ENCODE data around the gene ARHGEF17.

ARHGEF17 gene

DNA sequence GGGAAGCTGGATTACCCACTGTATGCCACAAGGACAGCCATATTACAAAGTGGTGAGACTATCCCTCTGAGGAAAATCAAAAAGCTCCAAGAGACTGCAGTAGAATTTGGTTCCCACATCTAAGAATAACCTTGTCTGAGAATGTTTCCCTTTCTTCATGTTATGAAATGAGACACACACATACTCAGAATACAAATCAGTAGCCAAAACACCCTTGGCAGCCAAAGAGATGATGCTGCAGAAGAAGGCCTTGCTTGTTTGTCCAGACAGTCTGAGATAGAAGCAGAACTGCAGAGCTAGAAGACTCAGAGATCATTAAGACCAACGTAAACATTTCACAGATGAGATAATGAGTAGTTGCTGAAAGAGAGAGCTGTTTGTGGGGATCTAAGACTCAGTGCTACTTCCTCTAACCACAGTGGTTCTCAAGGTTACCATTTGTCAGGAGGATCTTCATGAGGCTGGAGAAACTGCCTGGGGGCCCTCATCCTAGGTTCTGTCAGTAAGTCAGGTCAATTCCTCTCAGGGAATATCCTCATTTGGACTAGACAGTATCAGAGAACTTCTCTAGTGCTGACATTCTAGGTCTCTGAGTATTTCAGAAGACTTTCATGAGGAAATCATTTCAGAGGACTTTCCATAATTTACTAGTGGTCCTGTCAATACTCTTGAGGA lies 107.0 kb downstream of the ARHGEF17 start:
- no peak overlapping the region for H3K4me2 ChIP-seq (ENCODE audit: low read length)
- no peak overlapping the region for H4K91ac ChIP-seq (ENCODE audit: low read depth, low read length)
- no peak overlapping the region for H3K14ac ChIP-seq (ENCODE audit: low read length)
- peak in 1 of 2 donors; percentile 21 for DNase-seq
- H3K79me2 ChIP-seq (ENCODE audit: control insufficient read depth, insufficient read depth, low read length, poor library complexity), result no peaks in the 10 kb centered on the region
- H3K79me1 ChIP-seq (ENCODE audit: low read length), result no peaks in the 10 kb centered on the region
- H2BK120ac ChIP-seq (ENCODE audit: insufficient read depth, low read length, poor library complexity), result no peak overlapping the region
- no CpG with 5 or more reads among the region's 1 CpG for WGBS (ENCODE audit: extremely low coverage, insufficient coverage, insufficient read length)
- H3K27ac ChIP-seq (ENCODE audit: low read depth, low read length), result no peak overlapping the region
- H4K8ac ChIP-seq (ENCODE audit: low read depth, low read length), result no peak overlapping the region
- H2BK12ac ChIP-seq (ENCODE audit: low read length), result no peak overlapping the region
- H2AFZ ChIP-seq (ENCODE audit: insufficient read depth, low read length, poor library complexity), result no peak overlapping the region
- H3K36me3 ChIP-seq (ENCODE audit: control insufficient read depth in 1 of 2, insufficient read depth in 2 of 2, low read length in 2 of 2), result peaks cover 3 to 4% of the 10 kb centered on the region in 2 experiments
- no peaks in the 10 kb centered on the region for H3K27me3 ChIP-seq (ENCODE audit: insufficient read depth, low read length)
- peaks cover 7 to 8% of the 10 kb centered on the region in 2 experiments for H3K4me1 ChIP-seq (ENCODE audit: control insufficient read depth in 1 of 2, insufficient read depth in 2 of 2, low read length in 2 of 2)
- H2BK5ac ChIP-seq (ENCODE audit: low read depth, low read length, poor library complexity), result no peak overlapping the region
- no peak overlapping the region for H2AK5ac ChIP-seq (ENCODE audit: low read length)
- H3K4me3 ChIP-seq (ENCODE audit: low read depth, low read length), result no peak overlapping the region
- H3K18ac ChIP-seq (ENCODE audit: low read length), result no peak overlapping the region
- no peak overlapping the region for H3K23ac ChIP-seq (ENCODE audit: low read length)
- no peak overlapping the region for H3K4ac ChIP-seq (ENCODE audit: low read depth, low read length)
- H3K9me3 ChIP-seq (ENCODE audit: insufficient read depth, low read depth, low read length), result no peaks in the 10 kb centered on the region
- no peak overlapping the region for H4K12ac ChIP-seq (ENCODE audit: low read depth, low read length)
- H3K9ac ChIP-seq (ENCODE audit: low read length), result no peak overlapping the region

DNA sequence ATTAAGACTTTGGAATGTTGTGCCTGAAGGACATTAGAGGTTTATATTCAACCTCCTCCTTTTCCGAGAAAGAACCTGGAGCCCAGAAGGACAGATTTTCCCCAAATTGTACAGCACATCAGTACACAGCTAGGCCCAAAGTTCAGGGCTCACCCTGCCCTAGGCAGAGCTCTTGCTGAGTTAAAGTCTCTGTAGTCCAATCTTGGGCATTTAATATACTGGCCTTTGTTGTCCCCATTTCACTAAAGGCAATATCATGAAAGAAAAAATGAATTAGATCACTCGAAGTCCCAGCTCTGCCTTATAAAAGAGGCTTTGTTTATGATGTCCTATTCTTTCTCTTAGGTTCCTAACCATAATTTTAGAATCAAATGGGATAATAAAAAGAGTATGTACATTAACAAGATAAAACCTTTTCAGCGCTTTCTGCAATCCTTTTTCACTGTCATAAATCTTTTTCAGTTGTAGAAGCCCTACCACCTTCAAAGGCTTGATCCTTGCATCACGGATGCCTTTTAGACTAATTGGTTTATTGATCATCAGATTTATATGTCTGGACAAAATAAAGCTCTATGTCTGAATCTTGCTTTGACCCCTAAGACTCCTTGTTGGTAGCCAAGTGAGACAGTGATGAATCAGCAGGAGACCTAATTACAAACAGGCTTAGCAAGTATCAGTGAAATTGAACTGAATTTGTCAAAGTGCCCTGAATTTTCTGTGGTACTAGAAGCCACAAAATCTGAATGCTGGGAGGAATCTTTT lies 108.0 kb downstream of the ARHGEF17 start:
- H3K4me2 ChIP-seq (ENCODE audit: low read length), result no peak overlapping the region
- DNase-seq, result no peak
- H4K12ac ChIP-seq (ENCODE audit: low read depth, low read length), result no peak overlapping the region
- no peaks in the 10 kb centered on the region for H3K9me3 ChIP-seq (ENCODE audit: insufficient read depth, low read depth, low read length)
- no peak overlapping the region for H3K4ac ChIP-seq (ENCODE audit: low read depth, low read length)
- H3K27ac ChIP-seq (ENCODE audit: low read depth, low read length), result no peak overlapping the region
- H3K14ac ChIP-seq (ENCODE audit: low read length), result no peak overlapping the region
- no peak overlapping the region for H4K91ac ChIP-seq (ENCODE audit: low read depth, low read length)
- peaks cover 7 to 8% of the 10 kb centered on the region in 2 experiments for H3K4me1 ChIP-seq (ENCODE audit: control insufficient read depth in 1 of 2, insufficient read depth in 2 of 2, low read length in 2 of 2)
- no peak overlapping the region for H3K23ac ChIP-seq (ENCODE audit: low read length)
- H3K4me3 ChIP-seq (ENCODE audit: low read depth, low read length), result no peak overlapping the region
- no peaks in the 10 kb centered on the region for H3K27me3 ChIP-seq (ENCODE audit: insufficient read depth, low read length)
- H2BK5ac ChIP-seq (ENCODE audit: low read depth, low read length, poor library complexity), result no peak overlapping the region
- no peak overlapping the region for H2AK5ac ChIP-seq (ENCODE audit: low read length)
- no peaks in the 10 kb centered on the region for H3K79me2 ChIP-seq (ENCODE audit: control insufficient read depth, insufficient read depth, low read length, poor library complexity)
- H2BK12ac ChIP-seq (ENCODE audit: low read length), result no peak overlapping the region
- H4K8ac ChIP-seq (ENCODE audit: low read depth, low read length), result no peak overlapping the region
- H2AFZ ChIP-seq (ENCODE audit: insufficient read depth, low read length, poor library complexity), result no peak overlapping the region
- peaks cover 3 to 4% of the 10 kb centered on the region in 2 experiments for H3K36me3 ChIP-seq (ENCODE audit: control insufficient read depth in 1 of 2, insufficient read depth in 2 of 2, low read length in 2 of 2)
- no peak overlapping the region for H2BK120ac ChIP-seq (ENCODE audit: insufficient read depth, low read length, poor library complexity)
- no peak overlapping the region for H3K9ac ChIP-seq (ENCODE audit: low read length)
- no peak overlapping the region for H3K18ac ChIP-seq (ENCODE audit: low read length)
- WGBS (ENCODE audit: extremely low coverage, insufficient coverage, insufficient read length), result no CpG with 5 or more reads among the region's 4 CpGs
- no peaks in the 10 kb centered on the region for H3K79me1 ChIP-seq (ENCODE audit: low read length)

DNA sequence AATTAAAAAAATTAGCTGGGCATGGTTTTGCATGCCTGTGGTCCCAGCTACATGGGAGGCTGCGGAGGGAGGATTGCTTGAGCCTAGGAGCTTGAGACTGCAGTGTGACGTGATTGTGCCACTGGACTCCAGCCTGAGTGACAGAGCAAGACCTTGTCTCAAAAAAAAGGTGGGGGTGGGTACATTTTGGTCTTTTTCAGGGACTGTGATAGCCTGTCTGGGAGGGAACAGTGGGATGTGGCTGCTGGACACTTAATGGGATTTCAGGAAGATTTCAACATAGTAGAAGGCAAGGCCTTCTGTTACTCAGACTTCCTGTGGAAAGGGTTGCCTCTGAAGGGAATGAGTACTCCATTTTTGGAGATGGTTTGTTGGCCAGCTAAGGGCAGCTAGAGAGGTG lies 108.7 kb downstream of the ARHGEF17 start:
- Histone ChIP-seq H3K36me3 (ENCODE audit: control insufficient read depth in 1 of 2, insufficient read depth in 2 of 2, low read length in 2 of 2) (peaks cover 2 to 3% of the 10 kb centered on the region in 2 experiments), H2BK5ac (ENCODE audit: low read depth, low read length, poor library complexity) (no peak overlapping the region), H4K91ac (ENCODE audit: low read depth, low read length) (no peak overlapping the region), H2AFZ (ENCODE audit: insufficient read depth, low read length, poor library complexity) (no peak overlapping the region), H2AK5ac (ENCODE audit: low read length) (no peak overlapping the region), H3K4me1 (ENCODE audit: control insufficient read depth in 1 of 2, insufficient read depth in 2 of 2, low read length in 2 of 2) (peaks cover 8 to 9% of the 10 kb centered on the region in 2 experiments), H3K4ac (ENCODE audit: low read depth, low read length) (no peak overlapping the region), H3K27ac (ENCODE audit: low read depth, low read length) (no peak overlapping the region), H3K27me3 (ENCODE audit: insufficient read depth, low read length) (no peaks in the 10 kb centered on the region), H3K4me2 (ENCODE audit: low read length) (no peak overlapping the region), H3K9me3 (ENCODE audit: insufficient read depth, low read depth, low read length) (no peaks in the 10 kb centered on the region), H2BK120ac (ENCODE audit: insufficient read depth, low read length, poor library complexity) (no peak overlapping the region), H4K12ac (ENCODE audit: low read depth, low read length) (no peak overlapping the region), H3K9ac (ENCODE audit: low read length) (no peak overlapping the region), H4K8ac (ENCODE audit: low read depth, low read length) (no peak overlapping the region), H3K23ac (ENCODE audit: low read length) (no peak overlapping the region), H3K14ac (ENCODE audit: low read length) (no peak overlapping the region), H2BK12ac (ENCODE audit: low read length) (no peak overlapping the region), H3K79me2 (ENCODE audit: control insufficient read depth, insufficient read depth, low read length, poor library complexity) (no peaks in the 10 kb centered on the region), H3K4me3 (ENCODE audit: low read depth, low read length) (no peak overlapping the region), H3K79me1 (ENCODE audit: low read length) (no peaks in the 10 kb centered on the region), H3K18ac (ENCODE audit: low read length) (no peak overlapping the region)
- no peak for DNase-seq
- no CpG with 5 or more reads among the region's 2 CpGs for WGBS (ENCODE audit: extremely low coverage, insufficient coverage, insufficient read length)
